GM12878 (cell line): ENCODE data around the gene EIF6. TPM values are rescaled to one million over a fixed set of nuclear protein-coding genes. Genes with fewer than 3 reads are reported as not detected.

Source experiments
- ATAC-seq: fragments of 200-7000 bp; cut with Tn5 transposase; 3 replicates; pipeline ENCODE4 v1.9.1; 2020; ENCODE audit warnings: mild to moderate bottlenecking, moderate library complexity
- BruUV-seq: library from RNA; stranded (reverse); fragments of 400-500 nt; replicated peaks from 2 replicates; lab custom pipeline; 2021; lab: Mats Ljungman, UMichigan
- CTCF ChIA-PET: fragments of 300-600 bp; sonication (Branson Sonifier 250); formaldehyde crosslinking; extraction: SDS; loops from one replicate; lab custom pipeline; 2021; ENCODE audit warnings: inconsistent platforms; lab: Yijun Ruan, JAX
- POLR2A ChIA-PET: fragments of 350-600 bp; formaldehyde crosslinking; extraction: SDS; loops from one replicate; lab custom pipeline; 2021; ENCODE audit warnings: inconsistent platforms; lab: Charles Lee
- RAD21 ChIA-PET: fragments of 300-600 bp; sonication (Branson Sonifier 250); formaldehyde crosslinking; loops from one replicate; lab custom pipeline; 2023; ENCODE audit warnings: antibody characterized with exemption; ENCODE audit not compliant: unreplicated experiment; lab: Charles Lee
- SMC1A ChIA-PET: fragments of 300-600 bp; sonication (Branson Sonifier 250); formaldehyde crosslinking; loops from one replicate; lab custom pipeline; 2023; ENCODE audit not compliant: unreplicated experiment, uncharacterized antibody; lab: Charles Lee
- DNase-seq: peaks from one replicate; pipeline ENCODE4 v3.0.0-alpha.2; 2011; ENCODE audit warnings: low read depth, low spot score
- FAIRE-seq: peaks from 3 replicates; lab custom pipeline; 2011; peaks lifted over from hg19 to GRCh38; lab: Jason Lieb, UNC
- H2AFZ ChIP-seq: 2 replicates; pipeline ENCODE4 v1.6.0; 2011; ENCODE audit warnings: low read depth, low read length, control low read depth; ENCODE audit not compliant: control insufficient read depth
- H3K27ac ChIP-seq: 2 replicates; pipeline ENCODE4 v1.5.1; 2011; ENCODE audit warnings: control low read depth; ENCODE audit not compliant: control insufficient read depth, insufficient read depth
- H3K27me3 ChIP-seq, 2 experiments: replicated peaks in 1 of 2; 2 replicates each; pipeline versions ENCODE4 v1.6.0 to v1.6.1; 2011; ENCODE audit warnings: low read length in 1 of 2; ENCODE audit not compliant: control insufficient read depth in 2 of 2, insufficient read depth in 2 of 2
- H3K36me3 ChIP-seq, 2 experiments: 2 replicates each; pipeline ENCODE4 v1.5.1; 2011; ENCODE audit warnings: low read length in 1 of 2; ENCODE audit not compliant: control insufficient read depth in 2 of 2, insufficient read depth in 2 of 2
- H3K4me1 ChIP-seq: 2 replicates; pipeline ENCODE4 v1.6.1; 2011; ENCODE audit warnings: mild to moderate bottlenecking, low read length, moderate library complexity, mixed read lengths; ENCODE audit not compliant: control insufficient read depth, insufficient read depth
- H3K4me2 ChIP-seq: 2 replicates; pipeline ENCODE4 v1.6.0; 2011; ENCODE audit warnings: control low read depth; ENCODE audit not compliant: control insufficient read depth, insufficient read depth
- H3K4me3 ChIP-seq: fragments of 200-600 bp; sonication (generic); 2 replicates; pipeline ENCODE4 v1.5.1; 2016
- H3K79me2 ChIP-seq: 2 replicates; pipeline ENCODE4 v1.6.0; 2011; ENCODE audit warnings: low read length; ENCODE audit not compliant: control insufficient read depth, insufficient read depth
- H3K9ac ChIP-seq: 2 replicates; pipeline ENCODE4 v1.8.0; 2011; ENCODE audit warnings: low read length, control low read depth, mixed read lengths; ENCODE audit not compliant: control insufficient read depth, insufficient read depth
- H3K9me3 ChIP-seq: replicated peaks from 3 replicates; pipeline ENCODE4 v1.5.1; 2011; ENCODE audit warnings: mild to moderate bottlenecking, low read length; ENCODE audit not compliant: control insufficient read depth, insufficient read depth
- H4K20me1 ChIP-seq: 2 replicates; pipeline ENCODE4 v1.6.0; 2011; ENCODE audit not compliant: control insufficient read depth, insufficient read depth
- CHD4 ChIP-seq: fragments of 200-600 bp; sonication (generic); IDR thresholded peaks from 2 replicates; pipeline ENCODE4 v1.6.1; 2016; ENCODE audit warnings: mild to moderate bottlenecking
- EP300 ChIP-seq, 2 experiments: fragments of 150-350 bp in 1 of 2; IDR thresholded peaks; 2 replicates each; pipeline ENCODE4 v1.6.1; 2011 to 2012; ENCODE audit warnings: low read depth in 2 of 2, low read length in 2 of 2, borderline replicate concordance in 1 of 2, improper control_type of control experiment in 1 of 2, inconsistent platforms in 1 of 2; ENCODE audit not compliant: control insufficient read depth in 1 of 2
- ESRRA ChIP-seq: IDR thresholded peaks from 2 replicates; pipeline ENCODE4 v1.6.1; 2012; ENCODE audit warnings: mild to moderate bottlenecking, low read length, improper control_type of control experiment
- MEF2B ChIP-seq: fragments of 450-650 bp; IDR thresholded peaks from 2 replicates; pipeline ENCODE4 v1.6.1; 2018; ENCODE audit warnings: mild to moderate bottlenecking, moderate library complexity; ENCODE audit not compliant: partially characterized antibody, poor library complexity, severe bottlenecking
- MTA3 ChIP-seq: IDR thresholded peaks from 2 replicates; pipeline ENCODE4 v1.6.1; 2012; ENCODE audit warnings: low read length, inconsistent platforms, borderline replicate concordance
- SRF ChIP-seq, 2 experiments: IDR thresholded peaks; 2 replicates each; pipeline ENCODE4 v1.6.1; 2011; ENCODE audit warnings: low read depth in 2 of 2, low read length in 2 of 2, mild to moderate bottlenecking in 1 of 2, moderate library complexity in 1 of 2
- STAT3 ChIP-seq: IDR thresholded peaks from 2 replicates; pipeline ENCODE4 v1.6.1; 2011; ENCODE audit warnings: low read depth, low read length, improper control_type of control experiment
- WGBS: methylation state at CpG from one replicate; pipeline ENCODE4 v1.1.6; 2016; ENCODE audit warnings: low lambda C conversion rate; ENCODE audit not compliant: insufficient replicate concordance, insufficient coverage; ENCODE audit errors: missing lambda C conversion rate; 5-methylcytosine and 5-hydroxymethylcytosine counted together
- in situ Hi-C: fragments of 300-500 bp; cut with MboI; formaldehyde crosslinking; loops from 9 replicates; pipeline ENCODE4 v1.14.3; 2018; ENCODE audit warnings: mixed read lengths
- intact Hi-C: fragments of 100-400 bp; cut with micrococcal nuclease; formaldehyde crosslinking; loops from one replicate; pipeline ENCODE4 v1.14.2; 2022; ENCODE audit not compliant: unreplicated experiment
- polyA plus RNA-seq, 11 experiments: library from polyadenylated mRNA; depleted of rRNA in 4 of 11; unstranded in 6 of 11; stranded (reverse) in 5 of 11; fragments of >200 nt; fragmentation: Nextera tagmentation in 4 of 11; fragmentation: Illumina TruSeq in 1 of 11; extraction: Ambion mirVana in 4 of 11; extraction: Trizol in 1 of 11; gene quantifications; 1 replicate in 1 of 11; 2 replicates in 10 of 11; pipeline versions ENCODE4 v1.2.1 to v1.2.3, GENCODE V29; 2011 to 2016; ENCODE audit warnings: inconsistent platforms in 2 of 11, missing spikeins in 2 of 11, low read depth in 1 of 11
- total RNA-seq, 4 experiments: library from RNA; depleted of rRNA in 3 of 4; stranded (reverse); fragments of >200 nt in 3 of 4; fragmentation: Illumina TruSeq in 1 of 4; extraction: Trizol in 1 of 4; gene quantifications; 2 replicates each; pipeline versions ENCODE4 v1.2.1 to v1.2.3, GENCODE V29; 2013 to 2021
- TF ChIP-seq, protein P1 (sequence below): IDR thresholded peaks from 2 replicates; pipeline ENCODE4 v1.6.1; 2011; ENCODE audit warnings: mild to moderate bottlenecking, low read depth, low read length, moderate library complexity; ENCODE audit not compliant: insufficient replicate concordance

EIF6 gene
- total and polyA plus RNA-seq, 10 of the 15 experiments (the other 5 are each of a cell fraction or from before 2014, with no cell fraction given): 127 to 607 (median 197) TPM

DNA sequence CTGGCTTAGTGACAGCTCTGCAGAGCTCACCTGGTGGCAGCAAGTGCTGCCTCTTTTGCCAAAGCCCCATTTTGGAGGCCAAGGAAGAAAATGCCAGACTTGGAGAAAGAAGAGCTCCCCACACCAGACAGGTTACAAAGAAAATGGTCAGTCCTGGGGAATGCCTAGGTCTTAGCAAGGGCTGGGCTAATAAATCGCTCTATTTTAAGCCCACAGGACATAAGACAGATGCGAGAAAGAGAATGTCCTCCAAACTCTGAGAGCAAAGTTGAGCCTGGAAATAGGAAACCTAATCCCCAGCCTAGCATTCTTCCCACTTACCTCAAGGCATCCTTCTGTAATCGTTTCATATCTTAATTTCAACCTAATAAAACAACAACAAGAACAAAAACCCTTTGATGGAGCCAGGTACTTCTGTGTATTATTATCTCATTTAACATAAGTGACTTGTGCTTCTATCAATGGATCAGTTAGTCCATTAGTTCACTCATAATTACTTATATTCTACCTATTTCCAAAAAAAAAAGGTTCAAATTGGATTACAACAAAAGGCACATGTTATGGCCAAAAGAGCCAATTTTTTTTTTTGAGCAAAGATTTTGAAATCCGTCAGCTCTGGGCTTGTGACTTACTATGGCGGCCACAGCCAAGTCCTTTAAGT lies 48.1 kb upstream of the EIF6 start:
- no peaks in the 10 kb centered on the region for H3K27me3 ChIP-seq
- CTCF ChIA-PET: interaction anchor here (0.6 to 1.5 kb wide), 2 partner anchors 11 to 76 kb away, joined by 3 to 4 read pairs; no protein-coding TSS in a partner anchor
- WGBS: 85% methylated on average over 5 of the region's 5 CpGs
- H2AFZ ChIP-seq: no peak overlapping the region
- H4K20me1 ChIP-seq: no peaks in the 10 kb centered on the region
- DNase-seq: no peak
- no peak overlapping the region for H3K4me2 ChIP-seq
- no peak overlapping the region for H3K27ac ChIP-seq
- POLR2A ChIA-PET: no interaction called here
- H3K4me1 ChIP-seq: no peaks in the 10 kb centered on the region
- in situ Hi-C loops: no loop called here
- H3K79me2 ChIP-seq: no peaks in the 10 kb centered on the region
- RAD21 ChIA-PET: no interaction called here
- FAIRE-seq: no peak
- intact Hi-C loops: no loop called here
- no peak overlapping the region for H3K4me3 ChIP-seq
- no peak for TF ChIP-seq SRF (IDR thresholded peaks at IDR 0.05; ENCODE audit: low read depth in 2 of 2, low read length in 2 of 2)
- no peak for TF ChIP-seq MEF2B
- no peak for TF ChIP-seq MTA3
- no peak for TF ChIP-seq STAT3
- no peak for TF ChIP-seq EP300 (IDR thresholded peaks at IDR 0.05; ENCODE audit: borderline replicate concordance in 1 of 2, control insufficient read depth in 1 of 2, low read depth in 2 of 2, low read length in 2 of 2)
- TF ChIP-seq, protein P1, sequence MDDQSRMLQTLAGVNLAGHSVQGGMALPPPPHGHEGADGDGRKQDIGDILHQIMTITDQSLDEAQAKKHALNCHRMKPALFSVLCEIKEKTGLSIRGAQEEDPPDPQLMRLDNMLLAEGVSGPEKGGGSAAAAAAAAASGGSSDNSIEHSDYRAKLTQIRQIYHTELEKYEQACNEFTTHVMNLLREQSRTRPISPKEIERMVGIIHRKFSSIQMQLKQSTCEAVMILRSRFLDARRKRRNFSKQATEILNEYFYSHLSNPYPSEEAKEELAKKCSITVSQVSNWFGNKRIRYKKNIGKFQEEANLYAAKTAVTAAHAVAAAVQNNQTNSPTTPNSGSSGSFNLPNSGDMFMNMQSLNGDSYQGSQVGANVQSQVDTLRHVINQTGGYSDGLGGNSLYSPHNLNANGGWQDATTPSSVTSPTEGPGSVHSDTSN: no peak
- TF ChIP-seq CHD4: no peak
- no peak for TF ChIP-seq ESRRA
- SMC1A ChIA-PET: interaction anchor here (1.1 kb wide), 1 partner anchor 11 kb away, joined by 3 read pairs; no protein-coding TSS in a partner anchor
- no TSS peak for BruUV-seq
- H3K9ac ChIP-seq: no peak overlapping the region
- peaks cover 0 to 4% of the 10 kb centered on the region in 2 experiments; a peak in 2 of 4 replicates for H3K36me3 ChIP-seq
- no peaks in the 10 kb centered on the region for H3K9me3 ChIP-seq
- no peak for ATAC-seq
